DOHH2 (cell line): Measurements from ENCODE around the gene EN2.

Experiments
- H3F3A ChIP-seq: fragments of 200-600 bp; sonication (generic), shearing (Covaris generic); 2 replicates; pipeline ENCODE4 v1.6.0; 2016; ENCODE audit warnings: antibody characterized with exemption, mild to moderate bottlenecking; ENCODE audit not compliant: control insufficient read depth, insufficient read depth
- H3K27ac ChIP-seq: fragments of 200-600 bp; sonication (generic); 2 replicates; pipeline ENCODE4 v1.5.1; 2014; ENCODE audit warnings: low read depth, mild to moderate bottlenecking, low read length, moderate library complexity
- H3K27me3 ChIP-seq: fragments of 200-600 bp; sonication (generic); 2 replicates; pipeline ENCODE4 v1.6.1; 2014; ENCODE audit warnings: mild to moderate bottlenecking, low read length, mixed read lengths; ENCODE audit not compliant: control insufficient read depth
- H3K36me3 ChIP-seq: fragments of 200-600 bp; sonication (generic); 2 replicates; pipeline ENCODE4 v1.6.1; 2014; ENCODE audit warnings: mild to moderate bottlenecking, low read length, moderate library complexity, mixed read lengths; ENCODE audit not compliant: control insufficient read depth
- H3K4me1 ChIP-seq: fragments of 200-600 bp; sonication (generic); 2 replicates; pipeline ENCODE4 v1.6.1; 2014; ENCODE audit warnings: mild to moderate bottlenecking, low read length, mixed read lengths; ENCODE audit not compliant: control insufficient read depth
- H3K4me2 ChIP-seq: fragments of 200-600 bp; sonication (generic); 2 replicates; pipeline ENCODE4 v1.6.0; 2014; ENCODE audit warnings: mild to moderate bottlenecking, low read length, moderate library complexity
- H3K4me3 ChIP-seq: fragments of 200-600 bp; sonication (generic); 2 replicates; pipeline ENCODE4 v1.5.1; 2014; ENCODE audit warnings: mild to moderate bottlenecking, low read length, mixed read lengths
- H3K79me2 ChIP-seq: fragments of 200-600 bp; sonication (generic); 2 replicates; pipeline ENCODE4 v1.6.1; 2014; ENCODE audit warnings: mild to moderate bottlenecking, low read length, mixed read lengths; ENCODE audit not compliant: control insufficient read depth
- H3K9me2 ChIP-seq: fragments of 200-600 bp; sonication (generic); replicated peaks from 2 replicates; pipeline ENCODE4 v1.6.1; 2014; ENCODE audit warnings: mild to moderate bottlenecking, low read length, mixed read lengths; ENCODE audit not compliant: control insufficient read depth
- H3K9me3 ChIP-seq: fragments of 200-600 bp; sonication (generic); 2 replicates; pipeline ENCODE4 v1.6.1; 2014; ENCODE audit warnings: antibody characterized with exemption, low read length, mixed read lengths; ENCODE audit not compliant: control insufficient read depth, insufficient read depth
- H4K20me1 ChIP-seq: fragments of 200-600 bp; sonication (generic); 2 replicates; pipeline ENCODE4 v1.6.0; 2014; ENCODE audit warnings: low read depth, mild to moderate bottlenecking, antibody characterized with exemption, low read length, moderate library complexity; ENCODE audit not compliant: control insufficient read depth, insufficient read depth
- EZH2phosphoT487 ChIP-seq: fragments of 200-600 bp; sonication (generic); IDR thresholded peaks from 2 replicates; pipeline ENCODE4 v1.6.1; 2017; ENCODE audit warnings: borderline replicate concordance, mild to moderate bottlenecking, antibody characterized with exemption, low read length, moderate library complexity, mixed read lengths
- TF ChIP-seq, protein P1 (sequence below): fragments of 200-600 bp; sonication (generic); IDR thresholded peaks from one replicate; pipeline ENCODE4 v1.5.1; 2014; ENCODE audit warnings: antibody characterized with exemption, mild to moderate bottlenecking, low read depth, low read length; ENCODE audit not compliant: poor library complexity, severe bottlenecking

Gene EN2

DNA sequence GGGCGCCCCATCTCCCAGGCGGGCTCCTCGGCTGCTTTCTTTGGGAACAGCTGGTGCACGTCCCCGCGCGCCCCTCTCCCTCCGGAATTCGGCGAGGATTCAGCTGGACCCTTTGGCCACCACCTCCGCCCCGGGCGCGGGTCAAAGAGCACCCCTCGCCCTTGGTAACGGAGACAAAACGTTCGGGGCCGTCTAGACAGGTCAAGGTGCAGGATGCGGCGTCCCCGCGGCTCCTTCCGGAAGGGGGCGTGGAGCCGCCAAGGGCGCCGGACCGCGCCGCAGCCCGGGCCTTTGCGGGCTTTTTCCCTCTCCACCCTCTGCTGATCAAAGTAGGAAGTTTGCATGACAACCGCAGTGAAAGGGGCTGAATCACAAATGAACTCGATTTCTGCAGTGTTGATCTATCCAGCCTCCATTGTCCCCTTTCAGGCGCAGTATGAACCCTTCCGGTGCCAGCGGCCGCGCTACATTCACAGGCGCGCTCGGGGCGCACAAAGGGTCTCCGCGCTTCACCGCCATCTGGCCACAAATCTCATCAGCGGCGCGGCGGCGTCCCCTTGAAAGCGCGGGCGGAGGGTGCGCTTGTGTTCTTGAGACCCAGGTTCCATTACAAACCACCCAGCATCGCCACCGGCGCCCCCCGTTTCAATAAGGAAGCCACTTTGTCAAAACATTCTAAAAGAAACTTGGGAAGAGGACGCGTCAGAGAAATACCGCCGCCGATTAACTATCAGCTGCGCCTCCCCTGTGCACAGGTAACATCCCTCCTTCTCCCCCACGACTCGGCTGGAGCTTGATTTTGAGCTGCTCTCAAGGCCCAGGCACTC lies 52.0 kb downstream of the EN2 start:
- Histone ChIP-seq H3K79me2 (no peaks in the 10 kb centered on the region), H3F3A (no peaks in the 10 kb centered on the region), H3K27me3 (peaks cover 49% of the 10 kb centered on the region), H3K27ac (no peak overlapping the region), H3K9me2 (no peaks in the 10 kb centered on the region), H3K4me2 (no peak overlapping the region), H3K4me3 (no peak overlapping the region), H4K20me1 (no peaks in the 10 kb centered on the region), H3K9me3 (no peaks in the 10 kb centered on the region), H3K4me1 (peaks cover 7% of the 10 kb centered on the region), H3K36me3 (no peaks in the 10 kb centered on the region)
- no peak for TF ChIP-seq EZH2phosphoT487
- TF ChIP-seq, protein P1, sequence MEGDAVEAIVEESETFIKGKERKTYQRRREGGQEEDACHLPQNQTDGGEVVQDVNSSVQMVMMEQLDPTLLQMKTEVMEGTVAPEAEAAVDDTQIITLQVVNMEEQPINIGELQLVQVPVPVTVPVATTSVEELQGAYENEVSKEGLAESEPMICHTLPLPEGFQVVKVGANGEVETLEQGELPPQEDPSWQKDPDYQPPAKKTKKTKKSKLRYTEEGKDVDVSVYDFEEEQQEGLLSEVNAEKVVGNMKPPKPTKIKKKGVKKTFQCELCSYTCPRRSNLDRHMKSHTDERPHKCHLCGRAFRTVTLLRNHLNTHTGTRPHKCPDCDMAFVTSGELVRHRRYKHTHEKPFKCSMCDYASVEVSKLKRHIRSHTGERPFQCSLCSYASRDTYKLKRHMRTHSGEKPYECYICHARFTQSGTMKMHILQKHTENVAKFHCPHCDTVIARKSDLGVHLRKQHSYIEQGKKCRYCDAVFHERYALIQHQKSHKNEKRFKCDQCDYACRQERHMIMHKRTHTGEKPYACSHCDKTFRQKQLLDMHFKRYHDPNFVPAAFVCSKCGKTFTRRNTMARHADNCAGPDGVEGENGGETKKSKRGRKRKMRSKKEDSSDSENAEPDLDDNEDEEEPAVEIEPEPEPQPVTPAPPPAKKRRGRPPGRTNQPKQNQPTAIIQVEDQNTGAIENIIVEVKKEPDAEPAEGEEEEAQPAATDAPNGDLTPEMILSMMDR, result no peak

- Histone ChIP-seq H3K4me3 (no peak overlapping the region), H4K20me1 (no peaks in the 10 kb centered on the region), H3K4me2 (no peak overlapping the region), H3K9me3 (no peaks in the 10 kb centered on the region), H3K79me2 (no peaks in the 10 kb centered on the region), H3K27me3 (peaks cover 37% of the 10 kb centered on the region), H3K27ac (no peak overlapping the region), H3K36me3 (no peaks in the 10 kb centered on the region), H3K9me2 (no peaks in the 10 kb centered on the region), H3F3A (no peaks in the 10 kb centered on the region), H3K4me1 (peaks cover 7% of the 10 kb centered on the region)
- TF ChIP-seq EZH2phosphoT487, result no peak
- TF ChIP-seq, protein P1, result no peak
Measured at GRCh38 chr7:155510975-155511701, 53.2 kb downstream of the EN2 start.

DNA sequence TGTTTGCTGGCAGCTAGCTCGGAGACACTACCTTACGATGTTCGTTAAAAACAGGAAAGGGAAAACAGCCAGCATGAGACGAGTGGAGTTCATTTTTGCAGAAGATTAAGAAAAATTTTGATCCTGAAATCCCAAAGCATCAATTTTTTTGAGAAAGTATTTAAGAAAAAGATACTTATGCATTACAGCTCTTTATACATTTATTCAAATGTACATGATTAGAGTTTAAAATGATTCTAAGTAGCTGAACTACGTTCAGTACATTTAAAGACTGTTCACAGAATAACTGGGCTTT lies 53.7 kb downstream of the EN2 start:
- H3K4me2 ChIP-seq, result no peak overlapping the region
- no peak for TF ChIP-seq EZH2phosphoT487
- TF ChIP-seq, protein P1, result no peak
- no peaks in the 10 kb centered on the region for H3K9me2 ChIP-seq
- no peaks in the 10 kb centered on the region for H3F3A ChIP-seq
- H4K20me1 ChIP-seq, result no peaks in the 10 kb centered on the region
- no peak overlapping the region for H3K27ac ChIP-seq
- peaks cover 5% of the 10 kb centered on the region for H3K4me1 ChIP-seq
- H3K4me3 ChIP-seq, result no peak overlapping the region
- no peaks in the 10 kb centered on the region for H3K36me3 ChIP-seq
- H3K9me3 ChIP-seq, result no peaks in the 10 kb centered on the region
- peaks cover 34% of the 10 kb centered on the region for H3K27me3 ChIP-seq
- no peaks in the 10 kb centered on the region for H3K79me2 ChIP-seq
